Measurements from ENCODE around the gene HTRA1.

DNA sequence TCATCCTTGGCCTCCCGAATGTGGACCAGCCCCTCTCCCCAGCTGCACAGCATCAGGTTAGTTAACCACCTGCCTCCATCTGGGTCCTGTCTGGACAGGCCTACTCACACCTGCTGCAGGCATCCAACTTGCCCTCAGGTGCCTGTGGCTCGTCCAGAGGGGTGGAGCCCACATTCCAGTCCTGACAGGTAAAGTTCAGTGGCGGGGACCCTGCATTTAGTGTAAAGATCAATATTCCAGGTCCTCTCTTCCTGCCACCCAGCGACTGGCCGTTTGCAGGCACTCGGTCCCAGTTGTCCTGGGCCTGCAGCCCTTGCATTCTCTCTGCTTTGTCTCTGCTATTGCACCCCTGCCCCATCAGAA lies 15.0 kb downstream of the HTRA1 start:
- TF ChIP-seq CTCF (conservative IDR thresholded peaks at IDR 0.05 in 1 of 2, IDR thresholded peaks at IDR 0.05 in 1 of 2; ENCODE audit: low read depth in 1 of 2, low read length in 2 of 2) (no peak), EZH2 (IDR thresholded peaks at IDR 0.05; ENCODE audit: low read length, missing control alignments) (no peak)
